Activated T-cell treated with anti-CD3 and anti-CD28 coated beads, Interleukin-2, amount 50 U/mL, for 24 hours (primary cell): ENCODE measurements around the gene CSK.
A peak's percentile ranks its signal among the peaks of the same experiment; 100 is the strongest.

Experiments
- DNase-seq: peaks from one replicate; pipeline ENCODE4 v3.0.0-alpha.2; 2020
- H3K27ac Mint-ChIP-seq: 2 replicates; pipeline ENCODE4 v1.8.0; 2020; ENCODE audit warnings: mild to moderate bottlenecking, mixed read lengths
- H3K27me3 Mint-ChIP-seq: 2 replicates; pipeline ENCODE4 v1.8.0; 2020; ENCODE audit warnings: mixed read lengths
- H3K36me3 Mint-ChIP-seq: 2 replicates; pipeline ENCODE4 v1.8.0; 2020; ENCODE audit warnings: low read depth, mixed read lengths
- H3K4me1 Mint-ChIP-seq: 2 replicates; pipeline ENCODE4 v1.8.0; 2020; ENCODE audit warnings: low read depth, mixed read lengths
- H3K4me3 Mint-ChIP-seq: 2 replicates; pipeline ENCODE4 v1.8.0; 2020; ENCODE audit warnings: mild to moderate bottlenecking, moderate library complexity, mixed read lengths
- H3K9me3 Mint-ChIP-seq: 2 replicates; pipeline ENCODE4 v1.8.0; 2020; ENCODE audit warnings: mixed read lengths

Gene CSK

DNA sequence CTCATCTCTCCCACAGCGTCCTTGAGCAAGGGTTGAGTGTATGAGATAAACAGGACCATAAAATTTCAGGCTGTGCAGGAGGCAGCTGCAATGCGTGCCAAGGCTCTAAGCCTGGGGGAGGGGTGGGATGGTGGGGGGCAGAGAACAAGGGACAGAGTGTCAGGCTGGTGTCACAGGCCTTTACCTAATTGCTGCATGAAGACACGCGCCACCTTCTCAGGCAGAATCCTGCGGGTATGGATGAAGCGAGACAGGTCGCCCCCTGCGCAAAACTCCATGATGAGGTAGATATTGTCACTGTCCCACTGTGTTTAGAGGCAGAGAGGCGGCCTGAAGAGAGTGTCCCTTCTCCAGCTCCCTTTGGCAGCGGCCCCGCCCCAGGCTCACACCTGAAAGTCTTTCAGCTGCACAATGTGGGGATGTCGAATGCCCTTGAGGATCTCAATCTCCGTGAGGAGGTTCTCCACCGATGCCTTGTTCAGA is 60.1 kb downstream of the CSK start:
- Mint-ChIP-seq H3K9me3 (no peaks in the 10 kb centered on the region), H3K4me3 (peak overlapping the region; percentile 93), H3K27me3 (no peaks in the 10 kb centered on the region), H3K4me1 (peaks cover 51% of the 10 kb centered on the region), H3K27ac (peak overlapping the region; percentile 92), H3K36me3 (peaks cover 75% of the 10 kb centered on the region)
- DNase-seq, result no peak

GRCh38 chr15:74842581-74843444 is 60.9 kb downstream of the CSK start, which contains the start of gene ULK3:
Gene ULK3 (minus strand): TSS chr15:74843156. CDS start chr15:74843105, 51 bp downstream.
- H3K4me1 Mint-ChIP-seq, result peaks cover 52% of the 10 kb centered on the region
- H3K27ac Mint-ChIP-seq, result peak within 1 kb of the TSS; percentile 92
- H3K36me3 Mint-ChIP-seq, result peaks cover 76% of the 10 kb centered on the region
- H3K4me3 Mint-ChIP-seq, result peak within 1 kb of the TSS; percentile 93
- H3K27me3 Mint-ChIP-seq, result no peaks in the 10 kb centered on the region
- no peaks in the 10 kb centered on the region for H3K9me3 Mint-ChIP-seq
- peak; percentile 96 for DNase-seq

- DNase-seq, result no peak
- no peaks in the 10 kb centered on the region for H3K27me3 Mint-ChIP-seq
- H3K9me3 Mint-ChIP-seq, result no peaks in the 10 kb centered on the region
- H3K4me3 Mint-ChIP-seq, result peak overlapping the region; percentile 93
- H3K4me1 Mint-ChIP-seq, result peaks cover 52% of the 10 kb centered on the region
- peak overlapping the region; percentile 91 for H3K27ac Mint-ChIP-seq
- peaks cover 79% of the 10 kb centered on the region for H3K36me3 Mint-ChIP-seq
Measured at GRCh38 chr15:74843445-74843828, 61.6 kb downstream of the CSK start.

- H3K36me3 Mint-ChIP-seq, result peaks cover 79% of the 10 kb centered on the region
- H3K27me3 Mint-ChIP-seq, result no peaks in the 10 kb centered on the region
- H3K27ac Mint-ChIP-seq, result peak overlapping the region; percentile 91
- peak; percentile 56 for DNase-seq
- no peaks in the 10 kb centered on the region for H3K9me3 Mint-ChIP-seq
- H3K4me3 Mint-ChIP-seq, result peak overlapping the region; percentile 93
- H3K4me1 Mint-ChIP-seq, result peaks cover 52% of the 10 kb centered on the region
Measured at GRCh38 chr15:74843891-74844299, 62.0 kb downstream of the CSK start.

GRCh38 chr15:74844319-74845207 is 62.7 kb downstream of the CSK start:
- H3K27me3 Mint-ChIP-seq, result no peaks in the 10 kb centered on the region
- peak overlapping the region; percentile 91 for H3K27ac Mint-ChIP-seq
- no peaks in the 10 kb centered on the region for H3K9me3 Mint-ChIP-seq
- H3K4me3 Mint-ChIP-seq, result peak overlapping the region; percentile 93
- peak; percentile 46 for DNase-seq
- H3K4me1 Mint-ChIP-seq, result peaks cover 52% of the 10 kb centered on the region
- H3K36me3 Mint-ChIP-seq, result peaks cover 79% of the 10 kb centered on the region

DNA sequence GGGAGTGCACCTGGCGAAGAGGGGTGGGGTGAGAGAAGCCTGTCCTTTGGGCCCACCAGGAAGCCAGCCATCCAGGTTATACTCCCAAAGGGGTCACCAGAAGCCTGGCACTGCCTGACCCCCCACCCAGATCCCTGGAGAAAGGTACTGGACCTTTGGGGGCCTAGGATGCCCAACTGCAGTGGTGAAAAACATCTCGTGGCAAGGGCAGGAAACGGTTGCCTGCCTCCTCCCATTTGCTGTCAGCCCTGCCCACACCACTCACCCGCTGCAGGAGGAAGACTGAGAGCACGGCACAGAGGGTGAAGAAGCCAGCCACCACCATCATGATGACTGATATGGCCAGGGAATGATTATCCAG is 63.3 kb downstream of the CSK start:
- peak; percentile 78 for DNase-seq
- Mint-ChIP-seq H3K36me3 (peaks cover 80% of the 10 kb centered on the region), H3K4me3 (peak overlapping the region; percentile 93), H3K27ac (peak overlapping the region; percentile 91), H3K27me3 (no peaks in the 10 kb centered on the region), H3K9me3 (no peaks in the 10 kb centered on the region), H3K4me1 (peaks cover 51% of the 10 kb centered on the region)

GRCh38 chr15:74845581-74845980 is 63.7 kb downstream of the CSK start:
- peaks cover 80% of the 10 kb centered on the region for H3K36me3 Mint-ChIP-seq
- H3K9me3 Mint-ChIP-seq, result no peaks in the 10 kb centered on the region

DNA sequence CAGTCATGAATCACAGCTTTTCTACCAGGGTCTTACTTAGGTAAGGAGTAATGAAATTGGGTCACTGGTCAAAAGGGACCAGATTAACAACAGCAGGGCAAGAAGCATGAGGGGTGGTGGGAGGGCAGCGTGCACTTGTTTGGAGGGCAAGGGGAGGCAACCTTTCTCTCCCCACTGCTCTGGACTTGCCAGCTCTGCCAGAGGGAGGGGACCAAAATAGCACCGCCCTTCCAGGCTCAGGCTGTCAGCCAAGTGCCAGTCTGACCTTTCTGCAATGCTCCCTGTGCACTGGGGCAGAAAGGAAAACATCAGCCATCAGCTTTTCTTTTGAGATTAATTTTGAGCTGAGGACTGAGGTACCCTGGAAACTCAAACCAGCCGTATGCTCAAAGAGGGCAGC is 65.6 kb downstream of the CSK start:
- Mint-ChIP-seq H3K27ac (peak overlapping the region; percentile 44), H3K36me3 (peaks cover 81% of the 10 kb centered on the region)

More at GRCh38 chr15:74845581-74845980, 63.7 kb downstream of the CSK start:
- H3K27me3 Mint-ChIP-seq, result no peaks in the 10 kb centered on the region
- H3K27ac Mint-ChIP-seq, result peak overlapping the region; percentile 91
- peaks cover 50% of the 10 kb centered on the region for H3K4me1 Mint-ChIP-seq
- no peak for DNase-seq
- H3K4me3 Mint-ChIP-seq, result peak overlapping the region; percentile 93

DNA sequence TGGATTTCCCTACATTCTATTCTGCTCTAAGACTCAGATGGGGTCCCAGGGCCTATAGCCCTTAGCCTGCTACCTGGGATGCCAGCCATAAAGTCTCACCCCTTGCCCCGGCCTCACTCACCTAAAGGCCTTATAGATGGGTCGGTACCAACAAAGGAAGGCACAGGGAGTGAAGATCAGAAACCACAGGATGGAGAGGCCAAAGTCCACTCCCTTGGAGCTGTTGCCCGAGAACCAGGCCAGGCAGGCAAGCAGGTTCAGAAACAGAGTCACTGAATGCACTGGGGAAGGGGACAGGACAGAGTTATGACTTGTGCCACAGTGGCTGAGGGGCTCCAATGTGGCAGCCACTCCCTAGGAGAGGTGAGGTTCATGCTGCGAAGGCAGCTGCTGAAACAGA is 68.5 kb downstream of the CSK start:
- H3K9me3 Mint-ChIP-seq, result no peaks in the 10 kb centered on the region
- H3K27ac Mint-ChIP-seq, result no peak overlapping the region
- peaks cover 9% of the 10 kb centered on the region for H3K4me1 Mint-ChIP-seq
- no peaks in the 10 kb centered on the region for H3K27me3 Mint-ChIP-seq
- no peak overlapping the region for H3K4me3 Mint-ChIP-seq
- H3K36me3 Mint-ChIP-seq, result peaks cover 85% of the 10 kb centered on the region
- no peak for DNase-seq

More for the DNA sequence above, 65.6 kb downstream of the CSK start:
- no peaks in the 10 kb centered on the region for H3K27me3 Mint-ChIP-seq
- H3K4me1 Mint-ChIP-seq, result peaks cover 31% of the 10 kb centered on the region
- no peak overlapping the region for H3K4me3 Mint-ChIP-seq
- H3K9me3 Mint-ChIP-seq, result no peaks in the 10 kb centered on the region
- no peak for DNase-seq

- H3K4me1 Mint-ChIP-seq, result peaks cover 9% of the 10 kb centered on the region
- DNase-seq, result no peak
- H3K27me3 Mint-ChIP-seq, result no peaks in the 10 kb centered on the region
- no peak overlapping the region for H3K4me3 Mint-ChIP-seq
- no peaks in the 10 kb centered on the region for H3K9me3 Mint-ChIP-seq
- H3K36me3 Mint-ChIP-seq, result peaks cover 81% of the 10 kb centered on the region
- peak overlapping the region; percentile 69 for H3K27ac Mint-ChIP-seq
Measured at GRCh38 chr15:74851960-74852359, 70.1 kb downstream of the CSK start.
